Raji (cell line): Measurements from ENCODE around the gene DCC.

Experiments used
- POLR2A ChIP-seq: IDR thresholded peaks from 2 replicates; pipeline ENCODE4 v1.6.1; 2011; ENCODE audit warnings: low read depth, low read length, control low read depth; ENCODE audit not compliant: insufficient read depth

Gene DCC

DNA sequence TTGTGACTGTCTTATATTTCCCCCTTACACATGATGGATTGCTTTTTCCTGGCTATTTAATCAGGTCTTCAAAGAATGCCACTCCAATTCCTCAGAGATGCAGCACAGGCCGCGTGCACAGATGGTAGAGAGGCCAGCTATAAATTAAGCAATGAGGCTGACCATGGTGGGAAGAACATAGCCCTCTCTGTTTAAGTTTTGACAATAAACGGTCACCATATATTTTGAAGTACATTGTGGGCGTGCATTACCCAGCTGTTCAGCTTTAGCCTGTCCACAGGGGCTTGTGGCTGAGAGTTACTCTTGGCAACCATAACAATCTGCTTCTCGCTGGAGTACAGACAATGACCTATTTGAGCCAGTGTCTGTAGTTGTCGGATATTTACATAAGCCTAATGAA is 730.8 kb downstream of the DCC start:
- TF ChIP-seq POLR2A, result no peak

- no peak for TF ChIP-seq POLR2A
Observed at GRCh38 chr18:53080687-53081086, 740.7 kb downstream of the DCC start.

- TF ChIP-seq POLR2A, result no peak
Observed at GRCh38 chr18:53093636-53094035, 753.6 kb downstream of the DCC start.

- TF ChIP-seq POLR2A, result no peak
Observed at GRCh38 chr18:53101536-53102105, 761.6 kb downstream of the DCC start.

DNA sequence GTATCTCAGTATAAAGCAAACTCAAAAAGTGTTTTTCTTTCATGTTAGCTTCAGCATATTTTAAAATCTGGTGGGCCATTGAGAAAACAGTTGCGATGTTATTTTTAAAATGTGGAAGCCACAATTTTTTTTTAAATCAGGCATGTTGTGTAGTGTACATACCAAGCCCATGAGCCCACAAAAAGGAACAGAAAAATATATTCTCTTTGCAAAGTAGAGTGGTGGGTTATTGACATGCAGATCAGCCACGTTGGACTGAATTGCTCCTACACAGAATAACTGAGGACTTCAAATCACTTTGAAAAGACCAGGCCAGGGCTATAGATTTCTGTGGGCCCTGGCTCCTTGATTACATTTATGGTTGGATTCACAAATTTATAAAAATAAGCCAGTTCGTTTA is 774.4 kb downstream of the DCC start:
- TF ChIP-seq POLR2A, result no peak

- TF ChIP-seq POLR2A, result no peak
Observed at GRCh38 chr18:53115876-53116585, 776.0 kb downstream of the DCC start.

DNA sequence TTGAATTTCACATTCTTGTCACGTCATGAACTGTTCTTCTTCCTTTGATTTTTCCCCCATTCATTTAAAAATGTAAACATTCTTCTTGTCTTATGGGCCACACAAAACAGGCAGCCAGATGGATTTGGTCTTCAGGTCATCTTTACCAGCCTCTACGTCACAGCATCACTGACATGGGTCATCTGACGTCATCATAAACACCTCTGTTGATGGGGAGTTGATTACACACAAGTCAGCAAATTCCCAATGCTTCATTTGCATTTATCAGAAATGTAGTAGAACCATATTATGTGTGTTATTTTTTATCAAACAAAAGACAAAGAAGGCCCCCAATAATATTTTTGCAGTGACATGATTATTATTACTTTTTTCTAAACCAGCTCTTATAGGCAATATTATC is 777.9 kb downstream of the DCC start:
- TF ChIP-seq POLR2A, result no peak

- TF ChIP-seq POLR2A, result no peak
Observed at GRCh38 chr18:53126210-53126609, 786.2 kb downstream of the DCC start.

- no peak for TF ChIP-seq POLR2A
Observed at GRCh38 chr18:53131001-53131400, 791.0 kb downstream of the DCC start.

DNA sequence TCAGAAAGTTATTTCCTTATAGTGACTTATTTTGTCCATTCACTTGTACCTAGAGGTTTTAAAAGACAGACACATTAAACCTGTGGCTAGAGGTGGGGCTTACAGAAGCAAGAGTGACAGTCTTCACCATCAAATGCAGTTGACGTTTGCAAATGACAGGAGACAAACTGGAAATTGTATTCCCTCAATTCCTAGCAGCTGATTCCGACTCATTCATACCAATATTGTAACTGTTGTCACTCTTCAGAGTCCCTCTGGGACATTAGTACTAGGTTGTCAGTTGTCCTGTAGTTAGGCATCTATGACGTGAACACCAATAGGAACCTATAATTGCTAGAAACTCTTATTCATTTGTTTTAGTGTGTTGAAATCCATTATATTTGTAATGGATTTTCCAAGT is 794.7 kb downstream of the DCC start:
- TF ChIP-seq POLR2A, result no peak

GRCh38 chr18:53135654-53136053 is 795.7 kb downstream of the DCC start:
- no peak for TF ChIP-seq POLR2A

- TF ChIP-seq POLR2A, result no peak
Observed at GRCh38 chr18:53139746-53140500, 799.9 kb downstream of the DCC start.

DNA sequence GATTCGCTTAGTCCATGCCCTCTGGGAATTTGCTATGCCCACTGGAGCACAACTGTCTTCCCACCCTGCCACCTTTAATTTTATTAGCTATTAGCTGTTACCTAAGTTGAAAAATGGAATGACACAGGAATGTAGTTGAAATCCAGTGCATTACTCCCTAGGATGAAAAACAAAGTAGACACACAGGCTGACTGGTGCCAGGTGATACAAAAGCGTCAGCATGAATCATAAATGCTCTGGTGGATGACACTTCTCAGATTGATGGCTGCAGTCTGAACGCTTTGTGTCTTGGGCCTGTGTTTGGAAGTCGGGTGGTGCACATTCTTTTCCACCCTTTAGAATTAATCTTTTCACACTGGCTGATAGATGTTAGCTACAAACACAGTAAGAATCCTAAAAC is 802.0 kb downstream of the DCC start:
- TF ChIP-seq POLR2A, result no peak

DNA sequence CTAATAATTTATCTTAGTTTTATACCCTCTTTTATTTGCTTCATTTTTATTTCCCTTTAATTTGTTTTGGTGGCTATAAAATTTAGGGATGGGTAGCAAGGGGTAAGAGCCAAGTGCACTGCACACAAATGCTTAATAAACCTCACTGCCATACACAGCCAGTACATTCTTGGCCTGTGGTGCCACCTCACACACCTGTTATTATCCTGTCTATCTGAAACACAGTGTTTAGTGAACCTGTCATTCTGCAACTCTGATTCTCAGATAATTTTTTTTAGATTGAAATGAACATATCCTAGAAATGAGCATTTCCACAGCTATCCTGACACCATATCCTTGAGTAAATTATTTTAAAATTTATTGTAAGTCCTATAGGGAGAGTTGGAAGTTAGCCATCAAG is 807.5 kb downstream of the DCC start:
- TF ChIP-seq POLR2A, result no peak

DNA sequence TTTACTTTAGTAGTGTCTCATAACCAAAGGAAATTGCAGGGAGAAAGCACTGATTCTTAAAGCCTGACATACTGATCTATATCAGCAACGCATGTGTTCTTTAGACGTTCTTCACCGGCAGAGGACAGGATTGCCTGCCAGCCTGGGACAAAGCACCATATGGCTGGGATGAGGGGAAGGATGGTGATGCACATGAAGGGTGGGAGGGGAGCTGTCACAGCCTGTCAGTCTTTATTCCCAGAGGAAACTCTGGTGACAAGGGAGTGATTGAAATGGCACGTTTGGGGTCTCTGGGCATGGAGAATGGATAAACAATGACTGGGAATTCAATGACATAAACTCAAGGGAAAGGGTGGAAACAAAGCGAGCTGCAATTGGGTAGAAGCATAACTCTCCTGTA is 808.1 kb downstream of the DCC start:
- no peak for TF ChIP-seq POLR2A

DNA sequence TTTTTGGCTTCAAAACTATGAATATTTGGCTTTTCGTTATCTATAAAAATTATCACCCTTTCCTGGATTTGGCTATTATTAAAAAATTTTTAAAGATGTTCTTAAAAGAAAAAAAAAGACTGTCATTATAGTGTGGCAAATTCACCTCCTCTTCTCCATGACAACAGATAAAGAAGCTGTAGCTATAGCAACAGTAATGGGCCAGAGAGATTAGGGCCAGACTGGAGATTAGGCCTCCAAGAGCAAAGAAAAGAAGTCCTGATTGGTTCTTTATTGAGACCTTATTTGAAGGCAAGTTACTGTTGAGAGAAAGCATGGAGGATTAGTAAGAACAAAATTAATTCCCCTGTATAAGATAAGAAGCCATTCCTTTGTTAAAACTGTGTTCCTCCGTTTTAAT is 812.5 kb downstream of the DCC start:
- no peak for TF ChIP-seq POLR2A
